Right lung (tissue), 5 donors: ENCODE data around the gene VAT1L. TPM values are rescaled to one million over a fixed set of nuclear protein-coding genes. Genes with fewer than 3 reads are reported as not detected.

Experiments
- DNase-seq, 2 donors: peaks; one replicate each; pipeline ENCODE4 v3.0.0-alpha.2; 2013
- polyA plus RNA-seq, 5 donors: library from polyadenylated mRNA; unstranded; fragments of 120-200 nt; gene quantifications; one replicate each; pipeline versions ENCODE4 v1.2.1 to v1.2.3, GENCODE V29; 2013; ENCODE audit warnings: inconsistent platforms in 1 of 5, low replicate concordance in 1 of 5; ENCODE audit not compliant: insufficient read length in 5 of 5, insufficient read depth in 1 of 5

The VAT1L gene
- polyA plus RNA-seq, 5 donors: 5.4 to 10.2 (median 7.4) TPM

DNA sequence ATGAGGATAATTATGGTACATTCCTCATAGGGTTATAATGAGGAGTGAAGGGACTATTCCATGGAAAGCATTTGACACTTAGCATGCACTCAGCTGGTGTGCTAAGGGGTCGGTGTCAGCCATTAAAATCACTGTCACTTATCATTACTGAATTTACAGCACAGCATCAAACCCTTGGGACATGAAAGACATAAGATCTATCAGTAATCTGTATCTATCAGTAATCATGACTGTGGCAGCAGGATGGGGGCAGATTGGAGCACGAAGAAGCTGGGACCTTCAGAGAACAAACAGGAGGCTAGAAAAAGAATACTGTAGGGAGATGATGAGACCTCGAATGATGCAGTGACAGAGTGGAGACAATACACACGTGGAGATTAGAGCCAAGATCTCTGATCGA lies 160.5 kb downstream of the VAT1L start:
- no peak for DNase-seq

- DNase-seq: no peak
These were observed 161.1 kb downstream of the VAT1L start for GRCh38 chr16:77949445-77949844.

- no peak for DNase-seq
These were observed 163.4 kb downstream of the VAT1L start for GRCh38 chr16:77951788-77952187.

DNA sequence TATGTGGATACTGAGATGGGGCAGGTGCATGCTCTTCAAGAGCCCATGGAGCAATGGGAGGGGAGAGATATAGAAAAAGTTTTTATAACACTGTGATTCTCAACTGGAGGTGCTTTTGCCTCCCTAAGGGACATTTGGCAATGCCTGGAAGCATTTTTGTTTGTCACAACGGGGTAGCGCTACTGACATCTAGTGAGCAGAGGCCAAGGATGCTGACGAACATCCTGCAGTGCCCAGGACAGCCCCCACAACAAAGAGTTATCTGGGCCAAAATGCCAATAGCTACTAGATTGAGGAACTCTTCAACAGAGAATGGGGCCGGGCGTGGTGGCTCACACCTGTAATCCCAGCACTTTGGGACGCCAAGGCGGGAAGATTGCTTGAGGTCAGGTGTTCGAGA lies 166.8 kb downstream of the VAT1L start:
- DNase-seq: no peak

DNA sequence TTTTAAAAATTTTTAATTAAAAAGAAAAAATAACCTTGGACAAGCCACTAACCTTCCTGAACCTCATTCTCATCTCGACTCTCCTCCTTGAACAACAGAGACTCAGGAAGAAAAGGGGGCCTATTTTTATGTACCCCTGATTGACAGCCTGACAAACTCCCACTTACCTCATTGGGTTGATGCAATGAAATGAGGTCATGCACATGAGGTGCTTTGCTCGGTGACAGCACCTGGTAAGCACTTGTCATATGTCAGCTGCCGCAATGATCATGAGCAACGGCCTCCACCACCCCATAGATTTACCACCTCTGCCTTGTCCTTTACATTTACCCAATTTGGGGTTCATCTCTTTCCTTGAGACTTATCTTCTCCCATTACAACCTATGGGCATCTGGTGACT lies 167.9 kb downstream of the VAT1L start:
- no peak for DNase-seq

DNA sequence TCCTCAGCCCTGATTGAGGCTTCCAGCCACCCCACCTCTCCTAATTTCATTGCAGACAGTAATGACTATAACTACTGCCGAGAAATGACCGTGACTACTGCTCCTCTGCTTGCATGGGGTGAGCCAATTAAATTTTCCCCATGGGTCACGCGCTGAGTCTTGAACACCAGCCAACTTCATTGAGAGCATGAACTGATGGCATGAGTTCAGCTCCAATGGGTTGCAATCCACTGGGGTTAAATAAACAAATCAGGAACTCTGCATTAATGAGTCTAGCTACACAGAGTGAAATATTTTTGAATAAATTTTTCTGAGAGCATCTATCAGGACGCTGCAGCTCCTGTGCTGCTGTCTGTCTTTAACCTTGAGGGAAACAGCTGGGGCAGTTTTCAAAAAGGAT lies 172.4 kb downstream of the VAT1L start:
- DNase-seq: no peak

GRCh38 chr16:77961814-77962213 lies 173.4 kb downstream of the VAT1L start:
- DNase-seq: no peak

- no peak for DNase-seq
These were observed 174.3 kb downstream of the VAT1L start for GRCh38 chr16:77962689-77963088.

GRCh38 chr16:77963185-77964044 lies 175.1 kb downstream of the VAT1L start:
- no peak for DNase-seq

DNA sequence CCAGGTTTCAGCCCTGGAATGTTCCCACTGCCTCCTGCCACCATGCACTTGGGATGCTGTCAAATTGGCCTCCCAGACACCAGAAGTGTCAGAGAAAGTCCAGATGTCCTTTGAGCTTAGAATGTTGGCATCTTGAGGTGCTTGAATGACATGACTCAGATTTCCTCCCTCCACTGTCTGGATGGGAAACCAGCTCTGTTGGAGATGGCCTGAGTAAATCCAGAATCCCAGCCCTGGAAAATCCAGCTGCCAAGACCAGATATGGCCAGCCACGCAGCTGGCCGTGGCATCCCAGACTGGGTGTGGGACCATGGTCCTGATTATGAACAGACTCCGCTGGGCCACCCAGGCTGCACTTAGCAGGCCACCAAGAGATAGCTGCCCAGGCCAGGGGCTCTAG lies 177.0 kb downstream of the VAT1L start:
- no peak for DNase-seq

DNA sequence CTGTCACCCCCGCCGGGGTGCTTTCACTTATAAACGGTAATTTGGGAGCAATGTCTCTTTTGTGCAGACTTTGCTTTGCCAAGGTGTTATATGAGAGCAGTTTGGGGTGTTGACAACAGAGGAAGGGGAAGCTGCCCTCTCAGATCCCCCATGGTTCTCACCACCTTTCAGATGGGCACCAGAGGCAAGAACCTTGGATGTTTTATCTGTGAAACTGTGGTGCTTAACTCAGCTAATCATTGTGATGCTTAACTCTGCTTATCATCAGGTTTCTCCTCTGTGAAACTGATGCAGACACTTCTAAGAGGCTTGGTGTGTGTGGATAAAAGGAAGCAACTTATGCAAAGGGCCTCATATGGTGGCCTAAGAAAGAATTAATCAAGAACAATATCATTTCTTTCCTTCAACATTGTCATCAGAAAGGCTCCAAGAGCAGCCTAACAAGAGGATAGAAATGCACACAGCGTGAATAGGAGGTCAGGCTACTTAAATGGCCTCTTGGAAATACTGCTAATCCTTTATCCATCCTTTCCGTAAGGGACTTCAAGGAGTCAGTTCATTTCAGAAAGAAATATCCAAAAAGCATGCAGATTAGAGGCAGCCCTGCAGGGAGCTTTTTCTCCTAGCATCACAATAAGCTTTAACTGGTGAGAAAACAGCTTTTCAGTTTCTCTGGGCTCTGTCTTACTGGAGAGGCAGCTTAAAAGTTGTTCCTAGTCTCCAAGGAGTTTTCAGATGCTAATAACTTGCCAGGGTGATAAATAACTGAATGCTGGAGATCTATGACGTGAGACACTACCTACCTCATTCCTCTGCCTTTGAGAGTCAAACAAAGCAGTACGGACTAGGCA lies 178.9 kb downstream of the VAT1L start:
- no peak for DNase-seq

DNA sequence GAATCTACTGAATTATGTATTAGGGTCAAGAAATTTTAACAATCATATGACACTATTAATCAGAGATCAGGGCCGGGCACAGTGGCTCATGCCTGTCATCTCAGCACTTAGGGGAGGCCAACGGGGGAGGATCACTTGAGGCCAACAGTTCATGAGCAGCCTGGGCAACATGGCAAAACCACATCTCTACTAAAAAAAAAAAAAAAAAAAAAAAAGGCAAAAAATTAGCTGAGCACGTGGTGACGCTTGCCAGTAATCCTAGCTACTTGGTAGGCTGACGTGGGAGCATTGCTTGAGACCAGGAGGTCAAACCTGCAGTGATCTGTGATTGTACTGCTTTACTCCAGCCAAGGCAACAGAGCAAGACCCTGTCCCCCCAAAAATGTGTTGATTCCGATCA lies 181.5 kb downstream of the VAT1L start:
- DNase-seq: no peak

DNA sequence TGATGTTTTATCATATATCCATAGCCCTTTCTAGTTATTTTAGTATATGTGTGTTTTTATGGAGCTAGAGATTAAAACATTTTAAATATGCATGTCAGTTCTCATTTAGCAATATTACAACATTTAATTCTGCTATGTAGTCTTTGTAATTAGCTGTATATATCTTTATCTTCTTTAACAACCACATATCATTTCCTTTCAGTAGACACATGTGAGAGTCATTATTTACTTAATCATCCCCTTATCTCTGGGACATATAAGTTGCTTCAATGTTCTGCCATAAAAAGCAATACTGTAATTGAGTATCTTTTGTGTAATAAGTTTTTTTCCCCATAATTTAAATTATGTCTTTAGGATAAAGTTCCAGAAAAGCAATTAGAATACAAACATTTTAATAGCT lies 182.0 kb downstream of the VAT1L start:
- no peak for DNase-seq

GRCh38 chr16:77971306-77972061 lies 183.1 kb downstream of the VAT1L start:
- peak; percentile 55 to 68 for DNase-seq

DNA sequence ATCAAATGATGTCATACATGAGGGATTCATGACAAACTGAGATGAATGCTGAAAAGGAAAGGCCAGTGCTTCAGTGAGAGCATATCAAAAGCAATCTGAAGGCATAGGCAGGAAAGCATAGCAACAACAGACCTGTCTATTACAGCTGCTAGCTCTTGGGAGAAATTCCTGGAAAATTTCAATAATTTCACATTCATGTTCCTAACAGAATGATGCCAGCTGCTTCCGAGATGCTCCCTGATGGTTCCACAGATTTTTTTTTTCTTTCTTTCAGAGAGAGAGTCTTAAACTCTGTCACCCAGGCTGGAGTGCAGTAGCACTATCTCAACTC lies 183.7 kb downstream of the VAT1L start:
- DNase-seq: no peak

DNA sequence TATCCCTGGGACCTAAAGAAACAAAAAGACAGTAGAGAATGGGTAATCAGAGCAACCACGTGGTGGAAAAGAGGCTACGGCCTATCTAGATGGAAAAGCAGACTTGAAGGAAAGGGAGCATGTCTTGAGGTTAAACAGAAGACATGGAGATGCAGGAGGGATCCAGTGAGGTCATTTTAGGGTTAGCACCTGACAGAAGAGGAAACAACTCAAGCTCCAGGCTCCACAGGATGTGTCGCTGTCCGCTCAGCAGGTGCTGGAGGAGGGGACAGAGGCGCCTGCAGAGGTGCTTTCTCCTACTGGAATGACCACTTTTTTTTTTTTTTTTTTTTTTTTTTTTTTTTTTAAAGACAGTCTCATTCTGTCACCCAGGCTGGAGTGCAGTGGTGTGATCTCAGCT lies 186.5 kb downstream of the VAT1L start:
- no peak for DNase-seq

GRCh38 chr16:77975942-77976341 lies 187.6 kb downstream of the VAT1L start:
- no peak for DNase-seq

DNA sequence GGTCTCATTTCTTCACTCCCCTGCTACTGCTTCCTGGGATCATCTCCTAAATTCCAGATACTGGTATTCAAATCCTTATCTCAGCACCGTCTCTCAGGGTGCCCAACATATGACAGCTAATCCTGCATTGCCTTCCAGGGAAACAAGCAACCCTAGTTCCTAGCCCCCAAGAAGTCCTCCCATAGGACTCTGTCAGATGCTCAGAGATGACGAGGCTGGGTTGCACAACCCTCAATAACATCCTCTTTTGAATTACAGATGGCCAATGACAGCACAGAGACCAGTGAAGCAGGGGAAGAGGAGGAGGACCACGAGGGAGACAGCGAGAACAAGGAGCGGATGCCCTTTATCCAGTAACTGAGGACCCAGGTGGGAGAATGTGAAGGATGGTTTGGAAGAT lies 189.0 kb downstream of the VAT1L start:
- no peak for DNase-seq

- no peak for DNase-seq
These were observed 196.7 kb downstream of the VAT1L start for GRCh38 chr16:77985111-77985510.

GRCh38 chr16:77986011-77986740 lies 197.8 kb downstream of the VAT1L start:
- no peak for DNase-seq

DNA sequence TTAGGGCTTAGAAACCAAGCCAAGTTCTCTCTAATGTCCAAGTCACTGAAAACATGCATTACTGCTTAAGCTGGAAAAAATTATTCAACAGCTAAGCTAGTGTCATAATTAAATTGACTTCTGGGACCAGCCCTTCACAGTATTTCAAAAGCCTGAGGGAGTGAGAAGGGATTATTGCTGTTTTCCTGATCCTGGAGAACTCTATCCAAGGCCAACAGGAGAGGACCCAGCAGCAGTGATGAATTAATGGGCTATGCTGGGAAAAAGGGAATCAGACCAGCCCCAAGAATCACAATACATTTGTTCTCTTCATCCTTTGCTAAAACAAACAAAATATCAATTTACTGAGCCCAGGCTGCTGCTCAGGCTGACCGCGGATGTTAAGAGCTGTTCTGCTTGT lies 199.4 kb downstream of the VAT1L start:
- no peak for DNase-seq

- DNase-seq: no peak
These were observed 201.5 kb downstream of the VAT1L start for GRCh38 chr16:77989846-77990245.
